Ureter (tissue), 1 donor: Measurements from ENCODE around the gene PLA2G4E. TPM values are rescaled to one million over a fixed set of nuclear protein-coding genes. Genes with fewer than 3 reads are reported as not detected.
A peak's percentile ranks its signal among the peaks of the same experiment; 100 is the strongest.

Experiments used
- DNase-seq: peaks from one replicate; pipeline ENCODE4 v3.0.0-alpha.2; 2020; ENCODE audit warnings: low spot score
- total RNA-seq: library from RNA; stranded (reverse); gene quantifications from one replicate; pipeline ENCODE4 v1.2.4, GENCODE V29; 2023
- donor health status: DM: yes; HTN: yes; CAD: no.

PLA2G4E gene
- total RNA-seq, 1 donor from 2014 or later = 0.34 TPM

GRCh38 chr15:41977757-41978383, 43.0 kb downstream of the PLA2G4E start:
- no peak for DNase-seq

- DNase-seq = peak; percentile 8
These were observed 45.2 kb downstream of the PLA2G4E start for GRCh38 chr15:41975669-41976068.

GRCh38 chr15:41974041-41974440, 46.8 kb downstream of the PLA2G4E start:
- no peak for DNase-seq

- DNase-seq = peak; percentile 99
These were observed 48.3 kb downstream of the PLA2G4E start, which contains the start of gene EHD4 for GRCh38 chr15:41972253-41973242. Gene EHD4 (minus strand): TSS chr15:41972557. CDS start chr15:41972494, 63 bp downstream.

- DNase-seq = peak; percentile 44
These were observed 49.0 kb downstream of the PLA2G4E start for GRCh38 chr15:41971895-41972252.

- DNase-seq = peak; percentile 64
These were observed 49.5 kb downstream of the PLA2G4E start for GRCh38 chr15:41971089-41971894.

- peak; percentile 12 for DNase-seq
These were observed 50.4 kb downstream of the PLA2G4E start for GRCh38 chr15:41970456-41970855.

- peak; percentile 42 for DNase-seq
These were observed 50.9 kb downstream of the PLA2G4E start for GRCh38 chr15:41969851-41970431.

- DNase-seq = no peak
These were observed 52.1 kb downstream of the PLA2G4E start for GRCh38 chr15:41968701-41969100.

- peak; percentile 44 for DNase-seq
These were observed 53.2 kb downstream of the PLA2G4E start for GRCh38 chr15:41967506-41968206.

GRCh38 chr15:41966920-41967465, 53.8 kb downstream of the PLA2G4E start:
- DNase-seq = peak; percentile 38

- peak; percentile 37 for DNase-seq
These were observed 54.4 kb downstream of the PLA2G4E start for GRCh38 chr15:41966414-41966812.

GRCh38 chr15:41965441-41966413, 55.1 kb downstream of the PLA2G4E start:
- DNase-seq = peak; percentile 38

GRCh38 chr15:41961595-41962202, 59.1 kb downstream of the PLA2G4E start:
- DNase-seq = no peak

- DNase-seq = no peak
These were observed 59.8 kb downstream of the PLA2G4E start for GRCh38 chr15:41961001-41961518.

GRCh38 chr15:41958002-41958420, 62.8 kb downstream of the PLA2G4E start:
- no peak for DNase-seq

GRCh38 chr15:41957021-41957897, 63.6 kb downstream of the PLA2G4E start:
- no peak for DNase-seq
